LNCAP (cell line): ENCODE measurements around the gene FGA.

ENCODE experiments used
- CTCF ChIP-seq: fragments of 450-650 bp; IDR thresholded peaks from 2 replicates; pipeline ENCODE4 v1.5.1; 2017; ENCODE audit warnings: mild to moderate bottlenecking

FGA gene

GRCh38 chr4:154606728-154607723 is 16.5 kb upstream of the FGA start:
- TF ChIP-seq CTCF = no peak

GRCh38 chr4:154604696-154605200 is 14.2 kb upstream of the FGA start:
- no peak for TF ChIP-seq CTCF

- TF ChIP-seq CTCF = no peak
Observed at GRCh38 chr4:154603033-154603943, 12.7 kb upstream of the FGA start.

- TF ChIP-seq CTCF = no peak
Observed at GRCh38 chr4:154602404-154603020, 12.0 kb upstream of the FGA start.

- no peak for TF ChIP-seq CTCF
Observed at GRCh38 chr4:154597798-154598774, 7.5 kb upstream of the FGA start.

- no peak for TF ChIP-seq CTCF
Observed at GRCh38 chr4:154595807-154596206, 5.3 kb upstream of the FGA start.
